ENCODE measurements around the gene ZNF507. TPM values are rescaled to one million over a fixed set of nuclear protein-coding genes. Genes with fewer than 3 reads are reported as not detected.

ZNF507 gene
- total and polyA plus RNA-seq, 9 of the 15 experiments (the other 6 are each of a cell fraction or from before 2014, with no cell fraction given) = 2.9 to 25.0 (median 10.4) TPM

DNA sequence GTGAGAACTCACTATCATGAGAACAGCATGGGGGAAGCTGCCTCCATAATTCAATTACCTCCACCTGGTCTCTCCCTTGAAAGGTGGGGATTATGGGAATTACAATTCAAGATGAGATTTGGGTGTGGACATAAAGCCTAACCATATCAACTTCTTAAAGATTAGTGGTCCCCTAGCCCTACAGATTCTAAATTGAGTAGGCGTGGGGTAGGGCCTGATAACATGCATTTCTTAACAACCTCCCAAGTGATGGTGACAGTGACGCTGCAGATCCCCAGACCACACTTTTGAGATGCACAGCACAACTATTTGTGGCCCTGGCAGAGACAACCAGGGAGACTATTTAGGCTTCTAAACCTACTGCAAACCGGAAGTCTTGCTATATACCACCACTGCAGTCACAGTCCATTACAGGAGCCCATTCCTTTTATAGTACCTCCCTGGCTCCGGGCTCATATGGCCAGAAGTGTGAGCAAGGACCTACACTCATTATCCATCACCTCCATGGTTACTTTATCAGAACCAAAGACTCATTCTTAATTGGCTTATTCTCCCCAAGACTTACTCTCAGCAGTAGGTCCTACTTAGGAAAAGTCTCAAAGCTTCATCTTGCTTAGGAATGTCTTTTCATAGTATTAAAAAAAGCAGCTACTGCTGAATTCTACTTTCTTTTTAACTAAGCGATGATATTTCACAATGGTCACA, 58.0 kb downstream of the ZNF507 start (continued):
- TF ChIP-seq, protein P1, sequence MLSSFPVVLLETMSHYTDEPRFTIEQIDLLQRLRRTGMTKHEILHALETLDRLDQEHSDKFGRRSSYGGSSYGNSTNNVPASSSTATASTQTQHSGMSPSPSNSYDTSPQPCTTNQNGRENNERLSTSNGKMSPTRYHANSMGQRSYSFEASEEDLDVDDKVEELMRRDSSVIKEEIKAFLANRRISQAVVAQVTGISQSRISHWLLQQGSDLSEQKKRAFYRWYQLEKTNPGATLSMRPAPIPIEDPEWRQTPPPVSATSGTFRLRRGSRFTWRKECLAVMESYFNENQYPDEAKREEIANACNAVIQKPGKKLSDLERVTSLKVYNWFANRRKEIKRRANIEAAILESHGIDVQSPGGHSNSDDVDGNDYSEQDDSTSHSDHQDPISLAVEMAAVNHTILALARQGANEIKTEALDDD (IDR thresholded peaks at IDR 0.05) = peak; percentile 44; the same call in 1 of the 2 replicates
- TF ChIP-seq, protein P2, sequence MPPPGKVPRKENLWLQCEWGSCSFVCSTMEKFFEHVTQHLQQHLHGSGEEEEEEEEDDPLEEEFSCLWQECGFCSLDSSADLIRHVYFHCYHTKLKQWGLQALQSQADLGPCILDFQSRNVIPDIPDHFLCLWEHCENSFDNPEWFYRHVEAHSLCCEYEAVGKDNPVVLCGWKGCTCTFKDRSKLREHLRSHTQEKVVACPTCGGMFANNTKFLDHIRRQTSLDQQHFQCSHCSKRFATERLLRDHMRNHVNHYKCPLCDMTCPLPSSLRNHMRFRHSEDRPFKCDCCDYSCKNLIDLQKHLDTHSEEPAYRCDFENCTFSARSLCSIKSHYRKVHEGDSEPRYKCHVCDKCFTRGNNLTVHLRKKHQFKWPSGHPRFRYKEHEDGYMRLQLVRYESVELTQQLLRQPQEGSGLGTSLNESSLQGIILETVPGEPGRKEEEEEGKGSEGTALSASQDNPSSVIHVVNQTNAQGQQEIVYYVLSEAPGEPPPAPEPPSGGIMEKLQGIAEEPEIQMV (tag; conservative IDR thresholded peaks at IDR 0.05; ENCODE audit: low read depth) = no peak
- TF ChIP-seq PHF20 (IDR thresholded peaks at IDR 0.05; ENCODE audit: partially characterized antibody) = no peak
- peak; percentile 53; the same call in 1 of the 2 replicates for TF ChIP-seq C11orf30 (IDR thresholded peaks at IDR 0.05; ENCODE audit: low read depth)
- TF ChIP-seq DPF2 (IDR thresholded peaks at IDR 0.05) = peak; percentile 17; the same call in 1 of the 2 replicates

DNA sequence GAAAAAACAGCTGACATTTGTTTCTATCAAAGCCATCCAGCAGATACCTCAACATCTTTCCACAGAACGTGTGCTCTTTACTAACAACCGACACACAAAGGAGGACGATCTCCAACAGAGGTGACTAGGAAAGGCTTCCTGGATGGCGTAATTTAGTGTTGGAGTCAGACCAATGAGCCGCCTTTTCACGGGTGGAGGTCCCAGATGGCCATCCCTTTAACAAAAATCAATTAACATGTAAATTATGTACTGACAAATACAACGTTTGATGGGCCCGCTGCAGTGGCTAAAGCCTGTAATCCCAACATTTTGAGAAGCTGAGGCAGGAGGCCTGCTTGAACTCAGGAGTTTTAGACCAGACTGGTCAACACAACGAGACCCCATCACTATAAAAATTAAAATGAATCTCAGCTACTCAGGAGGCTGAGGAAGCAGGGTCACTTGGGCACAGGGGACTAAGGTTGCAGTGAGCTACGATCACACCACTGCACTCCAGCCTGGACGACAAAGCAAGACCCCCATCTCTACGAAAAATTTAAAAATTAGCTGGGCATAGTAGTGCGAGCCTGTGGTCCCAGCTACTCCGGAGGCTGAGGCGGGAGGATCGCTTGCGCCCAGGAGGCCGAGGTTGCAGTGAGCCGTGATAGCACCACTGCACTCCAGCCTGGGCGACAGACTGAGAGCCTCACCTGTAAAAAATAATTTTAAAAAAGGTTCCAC, 59.0 kb downstream of the ZNF507 start:
- no TSS peak for BruUV-seq (replicated peaks)
- 13% methylated on average over 20 of the region's 20 CpGs for WGBS (ENCODE audit: insufficient coverage, low coverage, missing lambda C conversion rate)
- DNase-seq (ENCODE audit: extremely low read depth in 1 of 4, low spot score in 3 of 4) (peak in 1 of 4 experiments; percentile 43), FAIRE-seq (peak; percentile 56), ATAC-seq (no peak)
- H3K79me2 ChIP-seq (ENCODE audit: control insufficient read depth, insufficient read depth, low read length) = peaks cover 43% of the 10 kb centered on the region
- H3K27ac ChIP-seq (ENCODE audit: extremely low read depth, low read depth, low read length) = peak overlapping the region; percentile 96
- intact Hi-C loops (cut with micrococcal nuclease) (loop anchor here (2.0 kb wide), 1 partner anchor 18 kb away; no protein-coding TSS in a partner anchor), in situ Hi-C loops (cut with MboI) (no loop called here)
- CTCF ChIA-PET (ENCODE audit: low intra/inter-chr PET ratio) = no interaction called here
- 0 out of 2 replicates have a peak overlapping the region, but pooled peaks have one; percentile 9 for H2AFZ ChIP-seq (ENCODE audit: low read depth, low read length)
- H3K9me1 ChIP-seq (ENCODE audit: control insufficient read depth, insufficient read depth, low read length) = no peaks in the 10 kb centered on the region
- H4K20me1 ChIP-seq (replicated peaks; ENCODE audit: control insufficient read depth, insufficient read depth, low read length) = no peaks in the 10 kb centered on the region
- POLR2A ChIA-PET = interaction anchor here (0.8 to 2.1 kb wide), 5 partner anchors 12 to 169 kb away, joined by 3 to 18 read pairs (median 6); partner anchors contain the start of gene ZNF507
- H3K9ac ChIP-seq (ENCODE audit: insufficient read depth in 1 of 2, low read depth in 2 of 2, low read length in 2 of 2) = peak overlapping the region; percentile 94 to 98
- peaks cover 23% of the 10 kb centered on the region for H3K36me3 ChIP-seq (ENCODE audit: control insufficient read depth, insufficient read depth, low read length)
- H3K27me3 ChIP-seq (ENCODE audit: control insufficient read depth in 2 of 2, insufficient read depth in 2 of 2, low read length in 2 of 2) = no peaks in the 10 kb centered on the region
- peak overlapping the region; percentile 74 for H3K4me3 ChIP-seq
- H3K4me2 ChIP-seq (ENCODE audit: insufficient read depth, low read length) = peak overlapping the region; percentile 86
- TF ChIP-seq POLR2A (conservative IDR thresholded peaks at IDR 0.05) (0 out of 2 replicates have a peak, but pooled peaks have one; percentile 16), ZNF316 (IDR thresholded peaks at IDR 0.05) (0 out of 2 replicates have a peak, but pooled peaks have one; percentile 15), BCOR (IDR thresholded peaks at IDR 0.05) (peak; percentile 77; the same call in 1 of the 2 replicates), RAD21 (CRISPR knock-in tag; conservative IDR thresholded peaks at IDR 0.05 in 1 of 2, IDR thresholded peaks at IDR 0.05 in 1 of 2) (no peak), CEBPB (tag; IDR thresholded peaks at IDR 0.05) (peak; percentile 19; the same call in 1 of the 2 replicates), KDM1A (IDR thresholded peaks at IDR 0.05) (peak in 1 of 2 experiments; percentile 42; a peak in 2 of 4 replicates)
- TF ChIP-seq, protein P3, sequence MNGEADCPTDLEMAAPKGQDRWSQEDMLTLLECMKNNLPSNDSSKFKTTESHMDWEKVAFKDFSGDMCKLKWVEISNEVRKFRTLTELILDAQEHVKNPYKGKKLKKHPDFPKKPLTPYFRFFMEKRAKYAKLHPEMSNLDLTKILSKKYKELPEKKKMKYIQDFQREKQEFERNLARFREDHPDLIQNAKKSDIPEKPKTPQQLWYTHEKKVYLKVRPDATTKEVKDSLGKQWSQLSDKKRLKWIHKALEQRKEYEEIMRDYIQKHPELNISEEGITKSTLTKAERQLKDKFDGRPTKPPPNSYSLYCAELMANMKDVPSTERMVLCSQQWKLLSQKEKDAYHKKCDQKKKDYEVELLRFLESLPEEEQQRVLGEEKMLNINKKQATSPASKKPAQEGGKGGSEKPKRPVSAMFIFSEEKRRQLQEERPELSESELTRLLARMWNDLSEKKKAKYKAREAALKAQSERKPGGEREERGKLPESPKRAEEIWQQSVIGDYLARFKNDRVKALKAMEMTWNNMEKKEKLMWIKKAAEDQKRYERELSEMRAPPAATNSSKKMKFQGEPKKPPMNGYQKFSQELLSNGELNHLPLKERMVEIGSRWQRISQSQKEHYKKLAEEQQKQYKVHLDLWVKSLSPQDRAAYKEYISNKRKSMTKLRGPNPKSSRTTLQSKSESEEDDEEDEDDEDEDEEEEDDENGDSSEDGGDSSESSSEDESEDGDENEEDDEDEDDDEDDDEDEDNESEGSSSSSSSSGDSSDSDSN (IDR thresholded peaks at IDR 0.05; ENCODE audit: borderline replicate concordance in 1 of 2, low read depth in 2 of 2, low read length in 2 of 2) = 0 out of 4 replicates have a peak, but pooled peaks of 1 of the 2 experiments have one; percentile 19
- TF ChIP-seq, protein P4, sequence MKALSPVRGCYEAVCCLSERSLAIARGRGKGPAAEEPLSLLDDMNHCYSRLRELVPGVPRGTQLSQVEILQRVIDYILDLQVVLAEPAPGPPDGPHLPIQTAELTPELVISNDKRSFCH (CRISPR knock-in tag; IDR thresholded peaks at IDR 0.05) = no peak
- TF ChIP-seq, protein P4 (tag; IDR thresholded peaks at IDR 0.05) = no peak
- no peaks in the 10 kb centered on the region for H3K9me3 ChIP-seq (replicated peaks; ENCODE audit: control insufficient read depth, insufficient read depth, low read depth, low read length)
- H3K4me1 ChIP-seq (replicated peaks in 1 of 2; ENCODE audit: control insufficient read depth in 2 of 2, insufficient read depth in 2 of 2, low read length in 2 of 2) = peaks cover 18 to 21% of the 10 kb centered on the region in 2 experiments
